HepG2 (cell line): ENCODE results near the gene ARHGDIA. TPM values are rescaled to one million over a fixed set of nuclear protein-coding genes. Genes with fewer than 3 reads are reported as not detected.

Experiments used
- AFF4 ChIP-seq: sonication (generic); formaldehyde crosslinking; IDR thresholded peaks from 2 replicates; pipeline ENCODE4 v1.4.0; 2020; ENCODE audit warnings: missing genetic modification reagents
- CREB1 ChIP-seq, 2 experiments: fragments of 450-650 bp in 1 of 2; IDR thresholded peaks; 2 replicates each; pipeline ENCODE4 v1.6.1; 2016 to 2017; ENCODE audit warnings: control low read depth in 1 of 2, mild to moderate bottlenecking in 1 of 2, missing compliant biosample characterization in 1 of 2, missing genetic modification characterization in 1 of 2
- DBP ChIP-seq: sonication (generic); formaldehyde crosslinking; IDR thresholded peaks from 2 replicates; pipeline ENCODE4 v1.4.0; 2020; ENCODE audit warnings: missing genetic modification reagents; ENCODE audit errors: not compliant biosample characterization
- HHEX ChIP-seq: IDR thresholded peaks from 2 replicates; pipeline ENCODE4 v1.6.1; 2016; ENCODE audit warnings: control low read depth
- HIC2 ChIP-seq: sonication (generic); formaldehyde crosslinking; IDR thresholded peaks from 2 replicates; pipeline ENCODE4 v1.9.0; 2022; ENCODE audit warnings: low read depth, missing genetic modification reagents
- HNRNPH1 ChIP-seq: fragments of 200-400 bp; formaldehyde crosslinking; optimal IDR thresholded peaks from 2 replicates; pipeline ENCODE3; 2017; ENCODE audit warnings: mild to moderate bottlenecking, low read depth, low read length
- KLF9 ChIP-seq: IDR thresholded peaks from 2 replicates; pipeline ENCODE4 v1.6.1; 2016; ENCODE audit warnings: low read depth
- RFX5 ChIP-seq: IDR thresholded peaks from 2 replicates; pipeline ENCODE4 v1.6.1; 2011; ENCODE audit warnings: low read depth, low read length, improper control_type of control experiment
- SMYD3 ChIP-seq: sonication (generic); formaldehyde crosslinking; IDR thresholded peaks from 2 replicates; pipeline ENCODE4 v1.8.1; 2023; ENCODE audit warnings: mild to moderate bottlenecking, missing genetic modification reagents
- SNAPC5 ChIP-seq: sonication (generic); formaldehyde crosslinking; IDR thresholded peaks from 2 replicates; pipeline ENCODE4 v1.8.1; 2023; ENCODE audit warnings: mild to moderate bottlenecking, missing genetic modification reagents, borderline replicate concordance
- SOX6 ChIP-seq, 2 experiments: fragments of 450-650 bp in 1 of 2; sonication (generic) in 1 of 2; formaldehyde crosslinking in 1 of 2; IDR thresholded peaks; 2 replicates each; pipeline versions ENCODE4 v1.4.0 to v1.6.1; 2017 to 2020; ENCODE audit warnings: antibody characterized with exemption in 1 of 2, mild to moderate bottlenecking in 1 of 2, missing genetic modification reagents in 1 of 2
- ZBTB10 ChIP-seq: sonication (generic); formaldehyde crosslinking; IDR thresholded peaks from 2 replicates; pipeline ENCODE4 v1.4.0; 2020; ENCODE audit warnings: missing genetic modification reagents, borderline replicate concordance
- ZFY ChIP-seq: sonication (generic); formaldehyde crosslinking; IDR thresholded peaks from 2 replicates; pipeline ENCODE4 v1.4.0; 2020; ENCODE audit warnings: missing genetic modification reagents
- ZNF12 ChIP-seq: sonication (generic); formaldehyde crosslinking; IDR thresholded peaks from 2 replicates; pipeline ENCODE4 v1.5.0; 2020; ENCODE audit warnings: missing genetic modification reagents
- ZNF33A ChIP-seq: sonication (generic); formaldehyde crosslinking; IDR thresholded peaks from 2 replicates; pipeline ENCODE4 v1.5.1; 2020; ENCODE audit warnings: missing genetic modification reagents, mild to moderate bottlenecking, moderate library complexity, borderline replicate concordance
- ZNF34 ChIP-seq: sonication (generic); formaldehyde crosslinking; IDR thresholded peaks from 2 replicates; pipeline ENCODE4 v1.4.0; 2020; ENCODE audit warnings: mild to moderate bottlenecking, missing genetic modification reagents, borderline replicate concordance
- ZNF710 ChIP-seq: sonication (generic); formaldehyde crosslinking; IDR thresholded peaks from 2 replicates; pipeline ENCODE4 v1.5.0; 2020; ENCODE audit warnings: mild to moderate bottlenecking, missing genetic modification reagents, borderline replicate concordance
- polyA plus RNA-seq, 8 experiments: library from polyadenylated mRNA; depleted of rRNA in 3 of 8; stranded (reverse) in 7 of 8; unstranded in 1 of 8; fragments of >200 nt; fragmentation: Illumina TruSeq in 4 of 8; extraction: Trizol in 4 of 8; gene quantifications; 2 replicates each; pipeline versions ENCODE4 v1.2.1 to v1.2.3, GENCODE V29; 2011 to 2016; ENCODE audit warnings: low read depth in 4 of 8, missing spikeins in 1 of 8, mixed read lengths in 1 of 8; ENCODE audit not compliant: insufficient read depth in 1 of 8
- total RNA-seq, 5 experiments: library from RNA; depleted of rRNA; stranded (reverse); fragments of >200 nt; fragmentation: Illumina TruSeq; extraction: Trizol; gene quantifications; 2 replicates each; pipeline ENCODE4 v1.2.3, GENCODE V29; 2016; ENCODE audit warnings: low read depth in 1 of 5

The ARHGDIA gene
- total and polyA plus RNA-seq, 2 of the 13 experiments (the other 11 are each of a cell fraction or from before 2014, with no cell fraction given): 40.0 to 64.0 TPM

GRCh38 chr17:81902023-81902652 is 31.0 kb upstream of the ARHGDIA start, which contains the start of gene NPB (continued):
- TF ChIP-seq AFF4 (no peak), ZBTB10 (peak; percentile 87; the same call in 1 of the 2 replicates), CREB1 (IDR thresholded peaks at IDR 0.05) (no peak), CREB1 (CRISPR knock-in tag; IDR thresholded peaks at IDR 0.05) (no peak), DBP (no peak), SMYD3 (CRISPR knock-in tag) (no peak), SNAPC5 (CRISPR knock-in tag) (no peak; the same call in 1 of the 2 replicates), ZNF12 (no peak), SOX6 (IDR thresholded peaks at IDR 0.05) (no peak), SOX6 (CRISPR knock-in tag; IDR thresholded peaks at IDR 0.05) (peak; percentile 3; the same call in 1 of the 2 replicates), ZFY (CRISPR knock-in tag) (peak; percentile 49), ZNF34 (CRISPR knock-in tag) (peak; percentile 87; the same call in 1 of the 2 replicates), ZNF33A (CRISPR knock-in tag) (no peak), KLF9 (CRISPR knock-in tag) (no peak), HIC2 (CRISPR knock-in tag) (peak; percentile 40; the same call in 1 of the 2 replicates), ZNF710 (no peak), HNRNPH1 (no peak), HHEX (no peak), RFX5 (no peak)
